ENCODE results near the gene C1orf56. TPM values are rescaled to one million over a fixed set of nuclear protein-coding genes. Genes with fewer than 3 reads are reported as not detected.

C1orf56 gene
- total RNA-seq, result 1 to 10 TPM; 1.5 to 2.2 TPM
- 10 to 100 TPM in 1 of 2 donors, 1 to 10 TPM in 1; 4.3 to 11.2 TPM for polyA plus RNA-seq

DNA sequence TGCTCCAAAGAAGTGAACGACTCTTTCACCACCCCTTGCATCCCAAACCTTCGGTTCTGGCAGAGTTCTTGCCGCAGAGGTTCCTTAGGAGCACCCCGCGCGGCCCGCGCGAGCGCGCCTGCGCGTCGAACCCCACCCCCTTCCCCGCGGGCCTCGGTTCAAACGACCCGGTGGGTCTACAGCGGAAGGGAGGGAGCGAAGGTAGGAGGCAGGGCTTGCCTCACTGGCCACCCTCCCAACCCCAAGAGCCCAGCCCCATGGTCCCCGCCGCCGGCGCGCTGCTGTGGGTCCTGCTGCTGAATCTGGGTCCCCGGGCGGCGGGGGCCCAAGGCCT lies at the start of gene C1orf56:
Gene C1orf56 (plus strand): TSS at position 161 of the 334 bp plus-strand sequence. CDS start 97 bp downstream, at position 258.
- Histone ChIP-seq H3K9ac (ENCODE audit: low read depth in 1 of 2, low read length in 2 of 2) (peak within 1 kb of the TSS; percentile 63 to 76), H3K27me3 (ENCODE audit: control insufficient read depth in 4 of 4, insufficient read depth in 4 of 4, low read length in 3 of 4) (no peaks in the 10 kb centered on the region), H3K27ac (ENCODE audit: low read depth in 1 of 2, low read length in 2 of 2) (peak within 1 kb of the TSS; percentile 71 to 73), H3K4me1 (ENCODE audit: control insufficient read depth in 4 of 4, insufficient read depth in 4 of 4, low read length in 3 of 4) (peaks cover 0 to 16% (median 12%) of the 10 kb centered on the region in 4 donors), H3K9me3 (ENCODE audit: control insufficient read depth in 4 of 4, low read length in 3 of 4) (no peaks in the 10 kb centered on the region), H3K4me3 (ENCODE audit: low read depth in 1 of 3, low read length in 3 of 3) (peak within 1 kb of the TSS; percentile 70 to 83 (median 81)), H3K36me3 (ENCODE audit: control insufficient read depth in 4 of 4, insufficient read depth in 3 of 4, low read depth in 1 of 4, low read length in 3 of 4) (peaks cover 0 to 15% (median 9%) of the 10 kb centered on the region in 4 donors)
- under 1% methylated on average over 29 of the region's 29 CpGs for WGBS
- peak; percentile 68 for DNase-seq (ENCODE audit: low spot score)
- no peak for TF ChIP-seq NR2F2 (IDR thresholded peaks at IDR 0.05)

GRCh38 chr1:150997949-150998348 lies 49.6 kb upstream of the C1orf56 start:
- Histone ChIP-seq H3K9ac (ENCODE audit: low read depth in 1 of 2, low read length in 2 of 2) (no peak overlapping the region), H3K27me3 (ENCODE audit: control insufficient read depth in 4 of 4, insufficient read depth in 4 of 4, low read length in 3 of 4) (no peaks in the 10 kb centered on the region), H3K4me3 (ENCODE audit: low read depth in 1 of 3, low read length in 3 of 3) (no peak overlapping the region), H3K4me1 (ENCODE audit: control insufficient read depth in 4 of 4, insufficient read depth in 4 of 4, low read length in 3 of 4) (peaks cover 0 to 10% (median 6%) of the 10 kb centered on the region in 4 donors), H3K27ac (ENCODE audit: low read depth in 1 of 2, low read length in 2 of 2) (no peak overlapping the region), H3K9me3 (ENCODE audit: control insufficient read depth in 4 of 4, low read length in 3 of 4) (no peaks in the 10 kb centered on the region), H3K36me3 (ENCODE audit: control insufficient read depth in 4 of 4, insufficient read depth in 3 of 4, low read depth in 1 of 4, low read length in 3 of 4) (peaks cover 6 to 52% (median 39%) of the 10 kb centered on the region in 4 donors)
- no peak for TF ChIP-seq REST (IDR thresholded peaks at IDR 0.05)
- TF ChIP-seq GABPA (IDR thresholded peaks at IDR 0.05 in 1 of 2, conservative IDR thresholded peaks at IDR 0.05 in 1 of 2), result no peak
- TF ChIP-seq HNF4G (IDR thresholded peaks at IDR 0.05), result no peak
- no peak for TF ChIP-seq YY1 (IDR thresholded peaks at IDR 0.05)
- TF ChIP-seq CTCF (IDR thresholded peaks at IDR 0.05; ENCODE audit: low read depth, low read length, missing input control), result no peak
- TF ChIP-seq, protein P1, sequence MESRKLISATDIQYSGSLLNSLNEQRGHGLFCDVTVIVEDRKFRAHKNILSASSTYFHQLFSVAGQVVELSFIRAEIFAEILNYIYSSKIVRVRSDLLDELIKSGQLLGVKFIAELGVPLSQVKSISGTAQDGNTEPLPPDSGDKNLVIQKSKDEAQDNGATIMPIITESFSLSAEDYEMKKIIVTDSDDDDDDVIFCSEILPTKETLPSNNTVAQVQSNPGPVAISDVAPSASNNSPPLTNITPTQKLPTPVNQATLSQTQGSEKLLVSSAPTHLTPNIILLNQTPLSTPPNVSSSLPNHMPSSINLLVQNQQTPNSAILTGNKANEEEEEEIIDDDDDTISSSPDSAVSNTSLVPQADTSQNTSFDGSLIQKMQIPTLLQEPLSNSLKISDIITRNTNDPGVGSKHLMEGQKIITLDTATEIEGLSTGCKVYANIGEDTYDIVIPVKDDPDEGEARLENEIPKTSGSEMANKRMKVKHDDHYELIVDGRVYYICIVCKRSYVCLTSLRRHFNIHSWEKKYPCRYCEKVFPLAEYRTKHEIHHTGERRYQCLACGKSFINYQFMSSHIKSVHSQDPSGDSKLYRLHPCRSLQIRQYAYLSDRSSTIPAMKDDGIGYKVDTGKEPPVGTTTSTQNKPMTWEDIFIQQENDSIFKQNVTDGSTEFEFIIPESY (IDR thresholded peaks at IDR 0.05), result no peak
- no peak for TF ChIP-seq ATF3 (IDR thresholded peaks at IDR 0.05)
- no peak for TF ChIP-seq JUND (IDR thresholded peaks at IDR 0.05)
- TF ChIP-seq, protein P2, sequence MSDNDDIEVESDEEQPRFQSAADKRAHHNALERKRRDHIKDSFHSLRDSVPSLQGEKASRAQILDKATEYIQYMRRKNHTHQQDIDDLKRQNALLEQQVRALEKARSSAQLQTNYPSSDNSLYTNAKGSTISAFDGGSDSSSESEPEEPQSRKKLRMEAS (IDR thresholded peaks at IDR 0.05), result no peak
- TF ChIP-seq RXRA (IDR thresholded peaks at IDR 0.05), result no peak
- WGBS, result 65% methylated on average over 5 of the region's 5 CpGs
- no peak for DNase-seq (ENCODE audit: low spot score)
